GM10248 (cell line): ENCODE results near the gene SH3GL2.

Experiments used
- CTCF ChIA-PET: fragments of 300-600 bp; sonication (Branson Sonifier 250); formaldehyde crosslinking; extraction: SDS; loops from one replicate; lab custom pipeline; 2021; ENCODE audit warnings: antibody characterized with exemption; lab: Yijun Ruan, JAX
- POLR2A ChIA-PET: fragments of 350-650 bp; sonication (Branson Sonifier 250); formaldehyde crosslinking; extraction: SDS; loops from one replicate; lab custom pipeline; 2020; ENCODE audit warnings: antibody characterized with exemption; lab: Yijun Ruan, JAX
- DNase-seq: peaks from one replicate; pipeline ENCODE4 v3.0.0; 2012; ENCODE audit errors: extremely low spot score
- TF ChIP-seq, protein P1 (sequence below): IDR thresholded peaks from 2 replicates; pipeline ENCODE4 v1.5.1; 2012; ENCODE audit warnings: mild to moderate bottlenecking, low read depth; ENCODE audit errors: extremely low read depth, missing control alignments, control extremely low read depth

SH3GL2 gene

DNA sequence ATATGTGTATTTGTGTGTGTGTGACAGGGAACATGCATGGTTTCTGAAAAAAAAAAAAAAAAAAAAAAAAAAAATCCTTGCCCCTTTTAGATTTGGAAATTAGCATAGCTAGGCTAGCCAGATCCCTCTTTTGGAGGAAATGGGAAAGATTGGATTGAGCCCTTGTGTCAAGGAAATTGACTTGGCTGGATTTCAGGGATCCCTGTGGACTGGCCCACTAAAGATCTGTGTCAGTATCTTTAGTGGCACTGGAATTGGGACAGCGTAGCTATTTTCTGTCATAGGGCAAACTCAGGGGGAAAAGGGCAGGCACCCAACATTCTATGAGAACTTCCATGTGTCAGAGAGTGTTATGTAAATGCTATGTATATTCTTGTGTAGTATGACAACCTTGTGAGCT, 35.4 kb downstream of the SH3GL2 start:
- POLR2A ChIA-PET: no interaction called here
- TF ChIP-seq, protein P1, sequence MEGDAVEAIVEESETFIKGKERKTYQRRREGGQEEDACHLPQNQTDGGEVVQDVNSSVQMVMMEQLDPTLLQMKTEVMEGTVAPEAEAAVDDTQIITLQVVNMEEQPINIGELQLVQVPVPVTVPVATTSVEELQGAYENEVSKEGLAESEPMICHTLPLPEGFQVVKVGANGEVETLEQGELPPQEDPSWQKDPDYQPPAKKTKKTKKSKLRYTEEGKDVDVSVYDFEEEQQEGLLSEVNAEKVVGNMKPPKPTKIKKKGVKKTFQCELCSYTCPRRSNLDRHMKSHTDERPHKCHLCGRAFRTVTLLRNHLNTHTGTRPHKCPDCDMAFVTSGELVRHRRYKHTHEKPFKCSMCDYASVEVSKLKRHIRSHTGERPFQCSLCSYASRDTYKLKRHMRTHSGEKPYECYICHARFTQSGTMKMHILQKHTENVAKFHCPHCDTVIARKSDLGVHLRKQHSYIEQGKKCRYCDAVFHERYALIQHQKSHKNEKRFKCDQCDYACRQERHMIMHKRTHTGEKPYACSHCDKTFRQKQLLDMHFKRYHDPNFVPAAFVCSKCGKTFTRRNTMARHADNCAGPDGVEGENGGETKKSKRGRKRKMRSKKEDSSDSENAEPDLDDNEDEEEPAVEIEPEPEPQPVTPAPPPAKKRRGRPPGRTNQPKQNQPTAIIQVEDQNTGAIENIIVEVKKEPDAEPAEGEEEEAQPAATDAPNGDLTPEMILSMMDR: no peak
- CTCF ChIA-PET: no interaction called here
- DNase-seq: no peak

DNA sequence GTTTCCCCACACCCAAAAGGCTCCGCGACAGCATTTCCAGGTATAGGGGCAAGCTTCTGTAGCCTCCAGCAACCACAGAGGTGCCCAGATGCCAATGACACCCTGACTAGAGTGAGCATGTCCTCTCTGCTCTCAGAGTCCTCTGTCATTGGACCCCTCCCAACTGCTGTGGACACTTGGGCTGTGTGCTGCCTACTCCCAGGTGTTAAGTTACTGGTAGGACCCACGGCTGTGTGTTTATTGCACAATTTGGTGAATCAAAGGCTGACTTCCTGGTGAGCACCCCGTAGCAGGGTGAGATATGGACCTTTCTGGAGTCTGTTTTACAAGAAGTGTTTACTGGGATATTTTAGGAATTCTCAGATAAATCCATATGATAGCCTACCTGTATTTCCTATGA, 36.0 kb downstream of the SH3GL2 start:
- CTCF ChIA-PET: no interaction called here
- DNase-seq: no peak
- POLR2A ChIA-PET: no interaction called here
- TF ChIP-seq, protein P1: no peak

DNA sequence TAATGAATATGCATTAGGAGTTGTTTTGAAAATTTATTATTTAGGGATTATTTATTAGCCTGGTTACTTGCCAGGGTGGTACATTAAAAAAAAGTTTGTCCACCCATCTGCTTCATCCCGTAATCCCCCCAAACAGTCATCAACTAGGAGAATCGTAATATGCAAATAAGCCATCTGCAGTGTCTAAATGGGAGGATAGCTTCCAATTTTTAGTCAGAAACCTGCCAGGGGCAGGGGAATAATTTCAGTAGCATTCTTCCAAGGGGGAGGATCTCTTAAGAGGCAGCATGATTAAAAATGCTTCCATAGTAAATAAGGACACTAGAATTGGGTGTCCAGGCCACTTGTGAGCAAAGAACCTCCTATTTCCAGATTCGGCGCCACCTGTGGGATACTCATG, 43.3 kb downstream of the SH3GL2 start:
- POLR2A ChIA-PET: no interaction called here
- CTCF ChIA-PET: no interaction called here
- no peak for DNase-seq
- TF ChIP-seq, protein P1: no peak

DNA sequence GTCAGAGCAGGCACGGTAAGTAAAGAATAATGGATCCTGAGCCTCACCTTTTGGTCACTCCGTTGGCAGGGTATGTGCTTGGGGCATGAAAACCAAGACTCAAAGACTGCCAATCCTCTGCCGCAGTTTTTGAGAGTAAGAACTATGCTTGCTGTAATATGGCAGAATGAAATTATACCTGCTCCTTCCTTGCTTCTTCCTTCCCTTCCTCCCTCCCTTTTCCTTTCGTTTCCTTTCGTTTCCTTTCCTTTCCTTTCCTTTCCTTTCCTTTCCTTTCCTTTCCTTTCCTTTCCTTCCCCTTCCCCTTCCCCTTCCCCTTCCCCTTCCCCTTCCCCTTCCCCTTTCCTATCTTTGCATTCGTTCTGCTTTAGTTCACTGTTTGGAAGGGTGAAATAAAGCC, 43.9 kb downstream of the SH3GL2 start:
- ChIA-PET POLR2A (no interaction called here), CTCF (no interaction called here)

GRCh38 chr9:17623965-17624364, 45.1 kb downstream of the SH3GL2 start:
- TF ChIP-seq, protein P1: no peak
- ChIA-PET CTCF (no interaction called here), POLR2A (no interaction called here)
- no peak for DNase-seq

More for the DNA sequence above, 43.9 kb downstream of the SH3GL2 start:
- TF ChIP-seq, protein P1: no peak
- no peak for DNase-seq

- DNase-seq: no peak
- CTCF ChIA-PET: no interaction called here
- POLR2A ChIA-PET: no interaction called here
- TF ChIP-seq, protein P1: no peak
These were observed 45.7 kb downstream of the SH3GL2 start for GRCh38 chr9:17624571-17624970.

- CTCF ChIA-PET: no interaction called here
- TF ChIP-seq, protein P1: no peak
- POLR2A ChIA-PET: no interaction called here
These were observed 47.0 kb downstream of the SH3GL2 start for GRCh38 chr9:17625644-17626388.

More at GRCh38 chr9:17625644-17626388, 47.0 kb downstream of the SH3GL2 start:
- no peak for DNase-seq
